Tibial nerve (tissue), 4 donors: Measurements from ENCODE around the gene ARL13A. TPM values are rescaled to one million over a fixed set of nuclear protein-coding genes. Genes with fewer than 3 reads are reported as not detected.

Experiments
- DNase-seq, 2 donors: peaks; one replicate each; pipeline ENCODE4 v3.0.0-alpha.2; 2019; ENCODE audit warnings: low spot score in 2 of 2
- H3K27ac ChIP-seq, 4 donors: fragments of 200-600 bp; sonication (generic) in 3 of 4; one replicate each; pipeline ENCODE4 v1.5.1; 2017 to 2019; ENCODE audit warnings: mild to moderate bottlenecking in 1 of 4
- H3K27me3 ChIP-seq, 2 donors: fragments of 200-600 bp; sonication (generic) in 1 of 2; one replicate each; pipeline versions ENCODE4 v1.5.1 to v1.6.0; 2017 to 2019
- H3K36me3 ChIP-seq, 3 donors: fragments of 200-600 bp; sonication (generic); one replicate each; pipeline ENCODE4 v1.5.1; 2018 to 2019
- H3K4me1 ChIP-seq, 4 donors: fragments of 200-600 bp; sonication (generic) in 3 of 4; one replicate each; pipeline ENCODE4 v1.5.1; 2017 to 2019
- H3K4me3 ChIP-seq, 4 donors: fragments of 200-600 bp; sonication (generic) in 3 of 4; one replicate each; pipeline ENCODE4 v1.5.1; 2017 to 2019; ENCODE audit warnings: mild to moderate bottlenecking in 1 of 4, moderate library complexity in 1 of 4
- H3K9me3 ChIP-seq, 4 donors: fragments of 200-600 bp; sonication (generic) in 3 of 4; one replicate each; pipeline ENCODE4 v1.5.1; 2017 to 2019
- EP300 ChIP-seq, 2 donors: sonication (generic); formaldehyde crosslinking; IDR thresholded peaks; one replicate each; pipeline ENCODE4 v1.6.1; 2017; ENCODE audit warnings: antibody characterized with exemption in 2 of 2, mild to moderate bottlenecking in 1 of 2
- POLR2A ChIP-seq, 2 donors: fragments of 450-650 bp; IDR thresholded peaks; one replicate each; pipeline ENCODE4 v1.6.1; 2017; ENCODE audit warnings: antibody characterized with exemption in 2 of 2, mild to moderate bottlenecking in 2 of 2, moderate library complexity in 2 of 2
- WGBS, 2 donors: methylation state at CpG; one replicate each; pipeline ENCODE4 v1.1.5; 2018; 5-methylcytosine and 5-hydroxymethylcytosine counted together
- total RNA-seq, 4 donors: library from RNA; depleted of rRNA; stranded (reverse); fragments of >200 nt; gene quantifications; one replicate each; pipeline ENCODE4 v1.1.0, GENCODE V29; 2016
- TF ChIP-seq, protein P1 (sequence below), 5 experiments: fragments of 200-600 bp in 3 of 5; fragments of 450-650 bp in 2 of 5; sonication (generic) in 3 of 5; IDR thresholded peaks; one replicate each; pipeline ENCODE4 v1.5.1; 2016 to 2019; ENCODE audit warnings: antibody characterized with exemption in 5 of 5, mild to moderate bottlenecking in 3 of 5, moderate library complexity in 2 of 5

ARL13A gene
- total RNA-seq, 4 donors from 2014 or later: not detected

DNA sequence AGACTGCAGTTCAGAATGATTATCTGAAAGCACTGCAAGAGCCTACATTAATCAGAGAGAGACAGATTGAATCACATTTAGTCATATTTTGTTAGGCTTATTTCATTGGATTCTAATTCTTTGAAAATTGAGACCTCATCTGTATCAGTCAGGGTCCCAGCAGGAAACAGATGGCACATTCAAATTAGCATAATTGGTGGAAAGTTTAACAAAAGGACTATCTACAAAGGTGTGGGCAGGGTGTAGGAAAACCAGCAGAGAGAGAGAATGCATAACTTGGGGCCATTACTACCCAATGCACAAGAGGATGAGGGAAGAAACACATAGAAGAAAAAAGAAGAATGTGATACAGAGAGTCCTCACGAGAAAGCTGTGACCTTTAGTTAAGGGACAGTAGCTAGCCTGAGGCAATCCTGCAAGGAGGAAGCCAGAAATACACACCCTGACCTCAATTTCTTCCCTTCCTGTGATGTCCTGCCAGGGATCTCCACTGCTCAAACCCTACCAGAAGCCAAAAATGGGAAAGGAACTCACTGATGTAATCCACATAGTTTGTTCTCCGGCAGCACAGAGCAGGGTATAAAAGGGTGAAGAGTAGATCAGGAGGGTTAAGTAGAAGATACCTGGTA is 23.1 kb upstream of the ARL13A start:
- Histone ChIP-seq H3K27ac (no peak overlapping the region), H3K27me3 (peaks cover 0 to 8% of the 10 kb centered on the region in 2 donors), H3K4me1 (no peaks in the 10 kb centered on the region), H3K36me3 (no peaks in the 10 kb centered on the region), H3K4me3 (no peak overlapping the region), H3K9me3 (no peaks in the 10 kb centered on the region)
- no peak for DNase-seq
- TF ChIP-seq EP300 (IDR thresholded peaks at IDR 0.05): no peak
- TF ChIP-seq, protein P1, sequence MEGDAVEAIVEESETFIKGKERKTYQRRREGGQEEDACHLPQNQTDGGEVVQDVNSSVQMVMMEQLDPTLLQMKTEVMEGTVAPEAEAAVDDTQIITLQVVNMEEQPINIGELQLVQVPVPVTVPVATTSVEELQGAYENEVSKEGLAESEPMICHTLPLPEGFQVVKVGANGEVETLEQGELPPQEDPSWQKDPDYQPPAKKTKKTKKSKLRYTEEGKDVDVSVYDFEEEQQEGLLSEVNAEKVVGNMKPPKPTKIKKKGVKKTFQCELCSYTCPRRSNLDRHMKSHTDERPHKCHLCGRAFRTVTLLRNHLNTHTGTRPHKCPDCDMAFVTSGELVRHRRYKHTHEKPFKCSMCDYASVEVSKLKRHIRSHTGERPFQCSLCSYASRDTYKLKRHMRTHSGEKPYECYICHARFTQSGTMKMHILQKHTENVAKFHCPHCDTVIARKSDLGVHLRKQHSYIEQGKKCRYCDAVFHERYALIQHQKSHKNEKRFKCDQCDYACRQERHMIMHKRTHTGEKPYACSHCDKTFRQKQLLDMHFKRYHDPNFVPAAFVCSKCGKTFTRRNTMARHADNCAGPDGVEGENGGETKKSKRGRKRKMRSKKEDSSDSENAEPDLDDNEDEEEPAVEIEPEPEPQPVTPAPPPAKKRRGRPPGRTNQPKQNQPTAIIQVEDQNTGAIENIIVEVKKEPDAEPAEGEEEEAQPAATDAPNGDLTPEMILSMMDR (IDR thresholded peaks at IDR 0.05): no peak
- no peak for TF ChIP-seq POLR2A (IDR thresholded peaks at IDR 0.05)
- 27 to 30% methylated on average over 2 of the region's 2 CpGs for WGBS, 2 donors

DNA sequence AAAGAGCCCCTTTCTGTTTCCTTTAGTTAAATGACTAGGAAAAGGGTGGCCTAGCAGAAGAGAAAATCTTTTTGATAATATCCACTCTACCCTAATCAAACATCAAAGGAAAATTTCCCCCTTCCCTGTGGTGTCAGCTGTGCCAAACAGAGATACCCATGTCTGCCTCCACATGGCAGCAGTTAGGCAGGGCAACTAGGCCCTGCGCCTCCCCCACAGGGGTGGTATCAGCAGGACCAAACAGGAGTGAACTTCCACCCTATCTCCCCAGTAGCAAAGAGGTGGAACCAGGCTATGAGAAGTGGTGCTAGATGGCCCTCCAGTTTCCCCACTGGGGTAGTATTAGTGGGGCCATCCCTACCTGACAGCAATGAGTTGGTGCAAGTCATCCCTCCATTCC is 21.0 kb upstream of the ARL13A start:
- Histone ChIP-seq H3K4me1 (no peaks in the 10 kb centered on the region), H3K27me3 (peaks cover 0 to 8% of the 10 kb centered on the region in 2 donors), H3K4me3 (no peak overlapping the region), H3K27ac (no peak overlapping the region), H3K36me3 (no peaks in the 10 kb centered on the region), H3K9me3 (no peaks in the 10 kb centered on the region)
- no peak for DNase-seq
- 86 to 92% methylated on average over 1 of the region's 1 CpG for WGBS, 2 donors
- TF ChIP-seq, protein P1 (IDR thresholded peaks at IDR 0.05): no peak
- no peak for TF ChIP-seq POLR2A (IDR thresholded peaks at IDR 0.05)

DNA sequence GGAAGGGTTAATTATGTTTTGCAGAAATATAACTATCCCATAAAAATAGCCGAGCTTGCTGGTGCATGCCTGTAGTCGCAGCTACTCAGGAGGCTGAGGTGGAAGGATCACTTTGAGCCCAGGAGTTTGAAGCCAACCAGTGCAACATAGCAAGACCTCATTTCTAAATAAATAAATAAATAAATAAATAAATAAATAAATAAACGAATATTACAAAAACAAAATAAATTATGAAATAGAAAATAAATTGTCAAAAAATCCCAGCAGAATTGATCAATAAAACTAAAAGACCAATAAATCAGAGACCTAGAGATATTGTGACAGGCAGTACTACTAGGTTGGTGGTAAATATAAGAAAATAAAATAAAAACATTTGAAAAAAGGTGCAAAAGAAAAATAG is 6.7 kb upstream of the ARL13A start:
- TF ChIP-seq EP300 (IDR thresholded peaks at IDR 0.05) (no peak), POLR2A (IDR thresholded peaks at IDR 0.05) (no peak)
- TF ChIP-seq, protein P1 (IDR thresholded peaks at IDR 0.05): no peak
- H3K27ac ChIP-seq: no peak overlapping the region
- H3K36me3 ChIP-seq: no peaks in the 10 kb centered on the region
- H3K27me3 ChIP-seq: no peaks in the 10 kb centered on the region
- H3K9me3 ChIP-seq: no peaks in the 10 kb centered on the region
- no peaks in the 10 kb centered on the region for H3K4me1 ChIP-seq
- WGBS, 2 donors: 75 to 79% methylated on average over 3 of the region's 3 CpGs
- H3K4me3 ChIP-seq: no peak overlapping the region
- DNase-seq: no peak

DNA sequence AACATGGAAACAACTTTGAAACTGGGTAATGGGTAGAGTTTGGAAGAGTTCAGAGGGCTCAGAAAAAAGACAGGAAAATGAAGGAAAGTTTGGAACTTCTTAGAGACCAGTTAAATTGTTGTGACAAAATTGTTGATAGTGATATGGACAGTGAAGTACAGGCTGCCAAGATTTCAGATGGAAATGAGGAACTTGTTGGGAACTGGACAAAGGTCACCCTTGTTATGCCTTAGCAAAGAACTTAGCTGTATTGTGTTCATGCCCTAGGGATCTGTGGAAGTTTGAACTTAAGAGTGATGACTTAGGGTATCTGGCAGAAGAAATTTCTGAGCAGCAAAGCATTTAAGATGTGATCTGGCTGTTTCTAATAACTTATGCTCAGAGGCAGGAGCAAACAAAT is 5.1 kb upstream of the ARL13A start:
- no peak for DNase-seq
- no peak overlapping the region for H3K27ac ChIP-seq
- no peak overlapping the region for H3K4me3 ChIP-seq
- no peaks in the 10 kb centered on the region for H3K9me3 ChIP-seq
- H3K27me3 ChIP-seq: no peaks in the 10 kb centered on the region
- no peaks in the 10 kb centered on the region for H3K4me1 ChIP-seq
- TF ChIP-seq EP300 (IDR thresholded peaks at IDR 0.05) (no peak), POLR2A (IDR thresholded peaks at IDR 0.05) (no peak)
- TF ChIP-seq, protein P1 (IDR thresholded peaks at IDR 0.05): no peak
- H3K36me3 ChIP-seq: no peaks in the 10 kb centered on the region

DNA sequence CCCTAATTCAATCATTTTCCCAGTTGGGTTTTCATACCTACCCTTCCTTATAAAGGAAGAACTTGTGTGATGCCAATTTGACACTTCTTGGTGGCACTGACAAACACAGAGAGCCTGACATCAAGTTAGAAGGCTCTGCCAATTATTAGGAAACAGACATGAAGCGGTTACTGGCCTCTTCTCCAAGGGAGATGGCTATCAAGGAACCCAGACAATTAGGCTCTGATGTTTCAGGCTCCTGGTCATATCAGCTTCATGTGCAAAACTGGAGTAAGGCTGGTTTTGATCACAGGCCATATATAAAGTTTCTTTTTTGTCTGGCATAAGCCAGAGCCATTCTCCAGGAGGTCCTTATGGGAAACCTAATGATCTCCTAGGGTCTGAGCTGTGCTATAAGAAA is 428 bp downstream of the ARL13A start:
- Histone ChIP-seq H3K4me3 (no peak overlapping the region), H3K27me3 (no peaks in the 10 kb centered on the region), H3K36me3 (peaks cover 0 to 8% (median 0%) of the 10 kb centered on the region in 3 donors), H3K9me3 (no peaks in the 10 kb centered on the region), H3K27ac (no peak overlapping the region), H3K4me1 (no peaks in the 10 kb centered on the region)
- WGBS, 2 donors: 63 to 80% methylated on average over 1 of the region's 1 CpG
- TF ChIP-seq POLR2A (IDR thresholded peaks at IDR 0.05) (no peak), EP300 (IDR thresholded peaks at IDR 0.05) (no peak)
- TF ChIP-seq, protein P1 (IDR thresholded peaks at IDR 0.05): no peak
- no peak for DNase-seq
